CD4-positive, alpha-beta T cell treated with Interleukin-17A for 4 hours (primary cell): ENCODE data around the gene PDK2.

Experiments used
- DNase-seq: peaks from one replicate; pipeline ENCODE4 v3.0.0-alpha.2; 2020; ENCODE audit warnings: mixed read lengths

PDK2 gene

DNA sequence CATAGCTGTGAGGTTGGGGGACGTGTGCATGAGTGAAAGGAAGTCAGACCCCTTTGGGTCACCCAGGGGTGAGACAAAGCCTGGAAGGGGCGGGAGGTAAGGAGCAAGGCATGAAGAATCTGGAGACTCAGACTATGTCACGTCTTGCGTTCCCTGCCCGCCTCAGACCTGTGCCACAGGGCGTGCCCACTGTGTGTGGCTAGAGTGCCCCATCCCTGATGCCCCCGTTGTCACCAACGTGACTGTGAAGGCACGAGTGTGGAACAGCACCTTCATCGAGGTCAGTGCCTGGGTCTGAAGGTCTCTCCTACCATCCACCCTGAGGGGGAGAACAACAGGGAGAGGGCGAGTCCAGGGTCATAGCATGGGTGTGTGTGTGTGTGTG, 15.1 kb upstream of the PDK2 start:
- no peak for DNase-seq

DNA sequence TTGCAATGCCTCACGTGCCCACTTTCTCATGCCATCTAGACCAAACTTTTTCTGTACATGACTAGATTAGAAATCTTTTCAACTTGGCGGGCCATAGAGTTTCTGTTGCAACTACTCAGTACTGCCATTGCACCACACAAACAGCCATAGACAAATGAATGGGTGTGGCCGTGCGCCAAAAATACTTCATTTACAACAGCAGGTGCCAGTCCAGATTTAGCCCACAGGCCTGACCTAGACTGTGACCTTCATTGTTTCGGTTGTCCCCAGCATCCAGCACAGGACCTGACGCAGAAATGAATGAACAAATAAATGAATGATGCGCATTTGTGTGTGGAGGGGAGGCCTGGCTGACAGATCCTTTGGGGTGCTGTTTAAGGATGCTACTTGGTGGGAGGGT, 14.3 kb upstream of the PDK2 start:
- no peak for DNase-seq

DNA sequence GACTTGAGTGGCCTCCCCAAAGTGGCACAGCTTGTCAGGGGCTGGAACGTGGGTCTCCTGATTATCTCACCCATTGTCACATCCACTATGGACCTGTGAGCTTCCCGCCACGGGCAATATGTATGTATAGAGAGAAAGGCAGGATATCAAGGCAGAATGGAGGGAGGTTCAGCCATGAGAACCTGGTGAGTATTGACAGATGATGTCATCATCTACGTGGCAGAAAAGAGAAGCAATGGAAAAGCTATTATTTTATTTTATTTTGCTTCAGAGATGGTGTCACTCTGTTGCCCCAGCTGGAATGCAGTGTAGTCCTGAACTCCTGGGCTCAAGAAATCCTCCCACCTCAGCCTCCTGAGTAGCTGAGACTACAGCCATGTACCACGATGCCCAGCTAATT, 13.4 kb upstream of the PDK2 start:
- no peak for DNase-seq

DNA sequence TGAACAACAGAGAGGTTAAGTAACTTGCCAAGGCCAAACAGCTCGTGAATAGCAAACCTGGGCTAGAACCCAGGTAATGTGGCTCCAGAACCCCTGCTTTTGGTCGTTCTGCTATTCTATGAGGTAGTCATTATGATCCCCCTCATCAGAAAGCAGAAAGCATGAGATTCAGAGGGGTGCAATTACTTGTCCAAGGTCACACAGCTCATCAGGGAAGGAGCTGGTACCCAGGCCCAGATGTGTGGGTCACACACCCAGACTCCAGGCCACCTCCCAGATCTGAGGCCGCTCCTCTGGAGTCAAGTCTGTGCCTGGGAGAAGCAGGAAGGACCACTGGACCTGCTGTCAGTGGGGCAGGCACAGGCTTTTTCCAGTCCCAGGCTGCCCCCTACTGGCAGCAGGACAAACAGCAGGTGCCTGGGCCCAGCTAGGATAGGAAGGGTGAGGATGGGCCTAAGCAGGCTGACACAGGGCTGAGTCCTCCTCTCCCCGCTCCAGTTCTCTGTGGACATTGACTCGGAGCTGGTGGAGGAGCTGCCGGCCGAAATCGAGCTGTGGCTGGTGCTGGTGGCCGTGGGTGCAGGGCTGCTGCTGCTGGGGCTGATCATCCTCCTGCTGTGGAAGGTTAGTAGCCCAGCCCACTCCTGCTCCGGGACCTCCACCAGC, 7.8 kb upstream of the PDK2 start:
- peak; percentile 82 for DNase-seq

DNA sequence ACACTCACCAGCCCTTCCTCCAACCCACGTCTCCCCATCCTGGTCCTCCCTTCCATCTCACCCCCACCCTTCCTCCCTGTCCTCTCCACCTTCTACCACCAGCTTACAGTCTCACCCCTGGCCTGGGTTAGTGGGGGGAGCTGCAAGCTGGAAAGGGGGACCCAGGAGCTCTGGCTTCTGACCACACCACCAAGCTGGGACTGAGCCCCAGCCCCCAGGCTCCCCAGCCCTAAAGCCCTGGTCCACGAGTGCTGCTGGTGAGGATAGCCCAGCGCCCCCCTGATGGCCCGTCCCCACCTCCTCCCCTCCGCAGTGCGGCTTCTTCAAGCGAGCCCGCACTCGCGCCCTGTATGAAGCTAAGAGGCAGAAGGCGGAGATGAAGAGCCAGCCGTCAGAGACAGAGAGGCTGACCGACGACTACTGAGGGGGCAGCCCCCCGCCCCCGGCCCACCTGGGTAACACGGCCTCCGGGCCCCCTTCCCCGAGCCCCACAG, 7.2 kb upstream of the PDK2 start:
- DNase-seq = no peak

DNA sequence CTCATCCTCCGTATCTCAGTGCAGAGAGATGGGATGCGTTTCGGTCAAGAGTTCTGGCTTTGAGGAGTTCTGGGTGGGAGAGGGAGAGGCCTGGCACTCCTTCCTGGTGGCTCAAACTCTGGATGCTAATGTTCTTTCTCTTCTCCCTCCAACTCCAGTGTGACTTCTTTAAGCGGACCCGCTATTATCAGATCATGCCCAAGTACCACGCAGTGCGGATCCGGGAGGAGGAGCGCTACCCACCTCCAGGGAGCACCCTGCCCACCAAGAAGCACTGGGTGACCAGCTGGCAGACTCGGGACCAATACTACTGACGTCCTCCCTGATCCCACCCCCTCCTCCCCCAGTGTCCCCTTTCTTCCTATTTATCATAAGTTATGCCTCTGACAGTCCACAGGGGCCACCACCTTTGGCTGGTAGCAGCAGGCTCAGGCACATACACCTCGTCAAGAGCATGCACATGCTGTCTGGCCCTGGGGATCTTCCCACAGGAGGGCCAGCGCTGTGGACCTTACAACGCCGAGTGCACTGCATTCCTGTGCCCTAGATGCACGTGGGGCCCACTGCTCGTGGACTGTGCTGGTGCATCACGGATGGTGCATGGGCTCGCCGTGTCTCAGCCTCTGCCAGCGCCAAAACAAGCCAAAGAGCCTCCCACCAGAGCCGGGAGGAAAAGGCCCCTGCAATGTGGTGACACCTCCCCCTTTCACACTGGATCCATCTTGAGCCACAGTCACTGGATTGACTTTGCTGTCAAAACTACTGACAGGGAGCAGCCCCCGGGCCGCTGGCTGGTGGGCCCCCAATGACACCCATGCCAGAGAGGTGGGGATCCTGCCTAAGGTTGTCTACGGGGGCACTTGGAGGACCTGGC, 6.0 kb upstream of the PDK2 start:
- DNase-seq = no peak

DNA sequence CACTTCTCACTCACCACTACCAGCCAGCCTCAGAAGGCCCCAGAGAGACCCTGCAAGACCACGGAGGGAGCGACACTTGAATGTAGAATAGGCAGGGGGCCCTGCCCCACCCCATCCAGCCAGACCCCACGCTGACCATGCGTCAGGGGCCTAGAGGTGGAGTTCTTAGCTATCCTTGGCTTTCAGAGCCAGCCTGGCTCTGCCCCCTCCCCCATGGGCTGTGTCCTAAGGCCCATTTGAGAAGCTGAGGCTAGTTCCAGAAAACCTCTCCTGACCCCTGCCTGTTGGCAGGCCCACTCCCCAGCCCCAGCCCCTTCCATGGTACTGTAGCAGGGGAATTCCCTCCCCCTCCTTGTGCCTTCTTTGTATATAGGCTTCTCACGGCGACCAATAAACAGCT, 5.1 kb upstream of the PDK2 start:
- DNase-seq = no peak

DNA sequence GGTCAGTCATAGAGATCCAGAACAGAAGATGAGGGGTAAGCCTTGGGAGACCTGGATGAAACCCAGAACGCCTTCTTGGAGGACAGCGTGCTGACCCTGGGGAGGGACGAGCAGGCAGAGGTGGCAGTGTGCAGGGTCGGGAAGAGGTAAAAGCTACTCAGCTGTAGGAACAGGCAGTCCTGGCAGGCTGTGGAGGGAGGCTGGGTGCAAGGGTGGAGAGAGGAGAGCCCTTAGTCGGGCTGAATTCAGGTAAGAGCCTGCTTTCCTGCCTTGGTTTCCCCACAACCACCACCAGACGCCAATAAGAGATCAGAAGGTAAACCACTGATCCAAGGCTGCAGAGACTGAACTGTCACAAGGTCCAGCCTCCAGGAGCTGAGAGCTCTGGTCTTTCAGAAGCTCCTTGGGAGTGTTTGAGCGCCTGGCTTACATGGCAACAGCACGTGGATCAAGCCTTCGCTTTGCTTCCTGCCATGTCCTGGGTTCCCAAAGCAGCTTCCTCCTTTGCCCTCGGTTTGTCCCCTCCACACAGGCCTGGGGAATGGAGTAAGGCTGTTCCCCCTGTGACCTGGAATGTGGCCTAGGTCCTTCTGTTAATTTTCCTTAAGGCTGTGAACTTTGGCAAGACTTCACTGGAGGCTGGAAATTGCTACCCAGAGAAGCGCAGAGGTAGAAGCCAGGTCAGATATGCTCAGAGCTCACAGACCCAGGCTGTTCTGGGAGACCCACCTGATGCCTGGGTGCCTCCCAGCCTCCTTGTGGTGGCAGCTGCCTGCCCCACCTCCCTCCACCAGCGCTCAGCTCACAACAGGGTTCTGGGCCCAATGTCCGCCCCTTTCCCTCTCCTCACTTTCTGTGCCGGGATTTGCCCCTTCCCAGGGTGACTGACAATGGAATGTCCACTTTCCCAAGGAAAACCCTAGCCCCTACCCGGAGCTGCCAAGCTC, 3.9 kb upstream of the PDK2 start:
- no peak for DNase-seq

DNA sequence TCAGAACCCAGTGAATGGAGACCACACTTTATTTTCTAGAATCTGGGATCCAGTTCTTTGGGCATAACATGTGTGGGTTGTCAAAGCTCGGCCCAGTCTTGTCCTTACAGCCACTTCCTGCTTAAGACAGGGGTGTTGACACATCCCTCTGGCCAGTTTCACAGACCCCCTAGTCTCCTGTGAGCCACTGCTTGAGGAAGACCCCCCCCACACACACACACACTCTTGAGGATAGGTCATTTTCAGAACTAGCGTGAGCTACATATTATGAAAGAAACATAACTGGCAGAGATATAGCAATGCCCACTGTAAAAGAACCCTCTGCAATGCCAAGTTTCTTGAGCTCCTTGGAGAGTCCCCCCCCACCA, 3.2 kb upstream of the PDK2 start:
- no peak for DNase-seq

DNA sequence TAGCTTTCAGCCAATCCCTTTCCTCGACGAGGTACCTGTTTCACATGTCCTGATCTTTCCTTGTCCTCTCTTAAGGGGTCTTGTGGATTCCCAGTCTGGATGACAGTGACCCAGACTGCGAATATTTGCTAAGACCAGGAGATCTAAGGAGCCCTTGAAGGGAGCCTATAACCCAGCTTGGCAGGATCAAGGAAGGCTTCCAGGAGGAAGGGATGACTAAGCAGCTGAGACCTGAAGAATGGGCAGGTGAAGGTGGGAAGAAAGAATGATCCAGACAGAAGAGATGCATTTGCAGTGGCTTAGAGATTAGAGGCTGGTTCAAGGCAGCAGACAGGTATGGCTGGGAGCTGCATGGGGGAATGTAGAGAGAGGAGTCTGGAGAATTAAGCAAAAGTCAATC, 1.9 kb upstream of the PDK2 start:
- DNase-seq = no peak

DNA sequence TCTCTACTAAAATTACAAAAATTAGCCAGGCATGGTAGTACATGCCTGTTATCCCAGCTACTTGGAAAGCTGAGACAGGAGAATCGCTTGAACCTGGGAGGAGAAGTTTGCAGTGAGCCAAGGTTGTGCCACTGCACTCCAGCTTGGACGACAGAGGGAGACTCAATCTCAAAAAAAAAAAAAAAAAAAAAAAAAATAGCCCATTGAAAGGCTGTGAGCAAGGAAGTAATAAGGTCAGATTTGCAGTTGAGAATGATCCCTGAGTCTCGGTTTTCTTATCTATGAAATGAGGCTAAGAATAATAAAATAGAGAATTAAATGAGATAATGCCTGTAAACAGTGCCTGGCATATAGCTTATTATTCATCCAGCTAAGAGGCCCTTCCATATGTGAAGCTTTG, 1.3 kb upstream of the PDK2 start:
- DNase-seq = no peak

DNA sequence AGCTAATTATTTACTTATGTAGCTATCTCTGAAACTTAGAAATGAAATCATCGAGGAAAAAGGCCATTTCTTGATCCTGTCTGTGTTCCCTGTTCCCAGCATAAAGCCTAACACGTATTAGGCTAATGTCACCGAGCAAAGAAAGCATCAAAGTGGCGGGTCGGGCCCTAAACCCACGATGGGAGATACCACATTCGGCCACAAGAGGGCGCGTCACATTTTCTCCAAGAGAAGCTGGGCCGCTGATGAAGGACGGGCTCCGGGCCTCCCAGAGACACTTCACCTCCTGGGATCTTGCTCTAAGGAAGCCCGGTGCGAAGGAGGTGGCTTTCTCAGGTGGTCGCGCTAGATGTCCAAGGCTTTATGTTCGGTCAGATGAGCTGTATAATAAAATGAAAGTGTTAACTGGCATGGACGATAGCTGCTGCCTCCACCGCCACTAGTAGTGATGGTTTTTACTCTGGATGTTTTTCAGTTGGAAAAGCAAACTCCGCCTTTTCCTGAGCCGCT, 853 bp upstream of the PDK2 start:
- peak; percentile 96 for DNase-seq

DNA sequence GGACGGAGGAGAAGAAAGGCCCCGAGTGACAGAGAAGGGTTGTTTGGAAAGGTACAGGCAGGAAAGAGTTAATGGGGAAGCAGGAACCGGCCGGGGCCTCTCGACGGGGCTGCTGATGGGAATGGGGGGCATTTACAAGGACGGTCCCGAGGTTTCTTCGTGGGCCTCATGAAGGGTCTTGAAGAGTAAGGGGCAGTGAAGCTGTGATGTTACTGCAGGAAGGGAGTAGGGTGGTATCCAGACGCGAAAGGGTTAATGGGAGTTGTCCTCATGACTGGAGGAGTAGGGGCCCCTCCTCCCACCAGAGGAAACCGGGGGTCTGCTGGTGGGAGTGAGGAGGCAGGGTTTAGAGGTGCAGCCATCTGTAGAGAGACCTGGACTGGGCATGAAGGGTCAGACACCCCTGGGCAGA, 481 bp downstream of the PDK2 start:
- peak; percentile 11 for DNase-seq

DNA sequence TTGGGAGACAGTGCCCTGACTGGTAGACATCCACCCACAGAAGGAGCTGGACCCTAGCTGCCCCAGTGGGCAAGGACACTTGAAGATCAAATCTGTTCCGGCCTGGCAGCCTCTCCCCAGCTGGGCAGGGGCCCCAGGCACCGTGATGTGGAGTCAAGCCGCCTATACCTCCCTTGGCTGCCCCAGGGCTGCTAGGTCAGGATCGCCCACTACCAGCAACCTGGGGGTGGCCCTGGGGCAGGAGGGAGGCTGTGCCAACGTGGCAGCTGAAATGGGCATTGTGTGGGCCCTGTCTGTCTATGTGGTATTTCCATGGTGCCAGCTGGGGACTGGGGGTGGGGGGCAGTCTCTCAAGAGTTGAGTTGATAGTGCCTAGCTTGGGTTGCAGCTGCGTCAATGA, 941 bp downstream of the PDK2 start:
- DNase-seq = no peak

DNA sequence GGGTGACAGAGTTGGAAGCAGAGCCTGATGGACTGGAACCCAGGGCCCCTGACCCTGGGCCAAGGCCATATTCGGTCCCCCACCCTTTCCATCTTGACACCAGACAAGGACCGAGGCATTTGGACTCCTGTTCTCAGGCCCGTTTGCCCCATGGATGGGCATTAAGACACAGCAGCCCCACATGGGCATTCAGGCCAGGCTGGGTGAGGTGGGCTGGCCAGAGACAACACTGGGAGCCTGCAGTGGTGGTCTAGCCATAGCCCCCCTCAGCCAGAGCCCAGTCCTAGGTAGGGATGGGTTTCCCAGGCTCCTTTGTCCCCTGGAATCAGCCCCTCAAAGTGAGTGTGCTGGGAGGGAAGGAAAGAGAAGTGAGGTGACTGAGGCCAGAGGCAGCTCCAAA, 1.6 kb downstream of the PDK2 start:
- no peak for DNase-seq

DNA sequence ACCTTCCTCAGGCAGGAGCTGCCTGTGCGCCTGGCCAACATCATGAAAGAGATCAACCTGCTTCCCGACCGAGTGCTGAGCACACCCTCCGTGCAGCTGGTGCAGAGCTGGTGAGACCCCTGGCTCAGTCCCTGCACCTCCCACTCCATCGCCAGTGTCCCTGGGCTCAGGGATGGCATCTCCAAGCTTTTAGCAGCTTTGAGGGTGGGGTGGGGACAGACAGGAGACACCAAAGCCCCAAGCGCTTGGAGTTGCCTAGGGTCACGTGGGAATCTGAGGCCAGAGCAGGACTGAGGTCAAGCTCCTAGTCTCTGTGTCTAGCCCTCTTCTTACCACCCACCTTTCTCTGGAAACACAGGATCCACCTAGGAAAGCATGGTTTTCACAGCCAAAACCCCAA, 2.3 kb downstream of the PDK2 start:
- DNase-seq = no peak

DNA sequence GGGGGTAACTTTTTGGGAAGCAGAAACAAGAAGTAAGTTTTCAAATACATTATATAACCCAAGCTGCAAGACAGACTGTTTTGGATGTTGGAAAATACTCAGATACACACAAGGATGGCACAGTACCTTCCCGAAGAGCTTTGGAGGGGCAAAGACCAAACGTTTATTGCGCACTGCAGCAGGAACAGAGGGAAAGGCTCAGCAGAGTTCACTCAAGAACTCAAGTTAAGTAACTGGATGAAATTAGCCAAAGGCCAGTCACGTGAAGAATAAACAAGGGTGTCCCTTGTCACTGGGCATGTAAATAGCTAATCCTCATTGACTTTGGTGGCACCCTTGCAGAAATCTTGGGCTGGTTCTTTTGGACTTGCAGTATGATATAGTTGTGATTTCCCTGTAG, 2.8 kb downstream of the PDK2 start:
- no peak for DNase-seq

DNA sequence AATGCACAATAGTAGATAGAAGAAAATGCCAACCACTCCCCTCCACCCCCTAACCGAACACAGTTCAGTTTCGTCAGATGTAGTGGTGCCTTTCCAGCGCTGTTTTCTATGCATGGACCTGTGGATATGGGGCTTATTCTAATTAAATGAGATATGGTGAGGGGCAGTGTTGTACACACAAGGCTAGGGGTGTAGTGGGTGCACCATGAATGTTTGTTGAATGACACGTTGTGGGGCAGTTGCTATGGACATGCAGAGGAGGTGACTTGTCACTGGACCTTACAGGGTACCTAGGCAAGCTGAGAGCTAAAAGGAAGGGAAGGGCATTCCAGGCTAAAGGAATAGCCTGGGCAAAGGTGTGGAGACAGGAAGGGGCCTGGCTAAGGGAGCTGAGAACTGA, 3.4 kb downstream of the PDK2 start:
- no peak for DNase-seq

DNA sequence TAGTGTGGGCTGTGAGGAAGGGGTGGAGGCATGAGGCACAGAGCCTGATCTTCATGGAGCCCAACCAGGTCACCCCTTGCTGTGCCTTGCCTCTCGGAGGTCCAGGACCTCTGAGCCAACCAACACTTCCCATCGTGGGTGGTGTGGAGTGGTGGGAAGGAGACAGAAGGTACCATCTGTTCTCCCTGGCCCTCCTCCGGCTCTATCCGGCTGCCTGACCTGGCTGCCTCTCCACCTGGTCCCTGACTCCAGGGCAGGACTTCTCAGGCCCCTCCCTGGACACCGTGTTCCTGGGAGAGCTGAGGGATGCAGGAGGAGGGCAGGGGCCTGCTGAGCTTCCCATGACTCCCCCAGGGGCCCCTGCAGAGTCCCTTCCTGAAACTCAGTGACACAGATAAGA, 3.9 kb downstream of the PDK2 start:
- no peak for DNase-seq

DNA sequence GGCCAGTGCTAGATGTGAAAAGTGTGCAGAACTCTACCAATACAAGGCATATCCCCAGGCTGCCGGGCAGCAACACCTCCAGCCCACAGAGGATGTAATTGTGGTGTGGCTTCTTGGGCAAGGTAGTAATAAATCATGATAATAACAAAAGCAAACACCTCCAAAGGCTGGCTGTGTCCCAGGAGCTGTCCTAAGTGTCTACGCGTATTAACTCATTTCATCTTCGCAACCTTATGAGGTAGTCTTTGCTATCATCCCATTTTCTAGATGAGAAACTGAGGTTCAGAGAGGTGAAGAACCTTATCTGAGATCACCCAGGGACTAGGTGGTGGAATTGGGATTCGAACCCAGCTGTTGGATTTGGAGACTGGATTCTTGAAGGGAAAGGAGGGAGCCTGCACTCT, 5.3 kb downstream of the PDK2 start:
- DNase-seq = no peak

DNA sequence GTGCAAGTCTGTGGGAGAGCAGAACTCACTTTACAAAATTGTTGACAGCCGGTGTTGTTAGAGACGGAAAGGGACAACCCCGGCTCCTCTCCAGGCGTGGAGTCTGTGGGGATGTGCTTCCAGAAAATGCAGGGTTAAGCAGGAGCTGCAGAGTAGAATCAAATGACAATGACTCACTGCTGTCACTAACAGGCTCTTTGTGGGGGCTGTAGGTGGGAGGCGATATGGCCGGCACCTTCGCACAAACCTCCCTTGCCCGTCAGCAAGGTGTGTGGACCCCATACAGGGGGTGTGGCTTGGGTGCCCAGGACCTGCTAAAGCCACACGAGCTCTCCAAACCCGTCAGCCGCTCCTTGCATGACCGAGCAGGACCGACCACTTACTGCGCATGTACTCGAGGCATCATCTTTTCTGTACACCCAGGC, 5.8 kb downstream of the PDK2 start:
- DNase-seq = no peak

DNA sequence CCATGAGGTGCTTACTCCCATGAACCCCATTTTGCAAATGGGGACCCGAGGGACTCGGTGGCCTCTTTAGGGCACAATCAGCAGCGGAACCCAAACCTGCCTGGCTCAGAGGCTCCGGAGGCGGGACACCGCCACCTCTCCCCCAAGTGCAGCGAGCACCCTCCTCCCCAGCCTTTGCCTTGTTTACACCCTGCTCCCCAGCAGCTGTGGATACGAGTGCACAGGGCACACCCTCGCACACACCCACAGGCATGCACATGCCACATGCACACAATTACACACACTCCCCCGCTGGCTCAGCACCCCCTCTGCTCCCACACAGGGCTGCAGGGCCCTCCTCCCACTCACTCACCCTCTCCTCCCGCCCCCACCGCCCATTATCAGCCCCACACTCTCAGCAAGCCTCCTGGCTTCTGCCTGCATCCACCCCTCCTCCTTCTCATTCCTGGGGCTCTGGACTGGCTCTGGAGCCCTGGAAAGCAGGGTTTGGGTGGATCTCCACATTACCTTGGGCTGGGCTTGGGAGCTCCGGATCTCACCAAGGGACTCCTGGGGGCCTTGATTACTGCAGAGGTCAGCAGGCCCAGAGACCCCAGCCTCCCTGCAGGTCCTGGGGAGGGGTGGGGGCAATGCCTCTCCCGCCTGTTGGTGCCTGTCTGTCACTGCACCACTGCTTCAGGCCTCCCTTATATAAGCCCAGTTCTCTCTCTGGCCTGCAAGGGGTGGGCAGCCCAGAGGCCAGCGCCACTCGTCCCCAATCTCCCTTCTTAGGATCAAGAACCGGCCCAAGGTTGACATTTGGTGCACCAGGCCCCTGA, 6.4 kb downstream of the PDK2 start:
- DNase-seq = no peak
